ENCODE results near the gene TMEM117. TPM values are rescaled to one million over a fixed set of nuclear protein-coding genes. Genes with fewer than 3 reads are reported as not detected.

TMEM117 gene
- total RNA-seq, 2 donors from 2014 or later = 5.8 to 6.5 TPM

DNA sequence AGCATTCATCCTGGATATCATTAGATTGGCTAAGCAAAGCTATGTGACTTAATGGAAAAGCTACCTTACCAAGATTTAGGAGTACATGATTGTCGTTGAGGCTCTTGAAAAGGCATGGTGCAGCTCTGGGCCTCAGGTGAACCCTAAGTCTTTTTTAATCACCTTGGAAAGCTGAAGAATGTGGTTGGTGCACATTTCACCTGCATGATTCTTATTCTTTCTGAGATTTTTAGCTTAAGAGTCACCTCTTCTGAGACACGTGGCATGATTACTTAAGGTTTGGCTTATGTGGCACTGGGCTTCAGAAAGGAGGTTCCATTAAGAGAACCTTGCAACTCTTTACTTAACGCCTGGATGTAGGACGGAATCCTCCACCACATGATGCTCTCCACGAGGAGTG, 498.5 kb downstream of the TMEM117 start:
- no peak overlapping the region for H3K4me3 Mint-ChIP-seq
- no peak overlapping the region for H3K27ac Mint-ChIP-seq
- no peaks in the 10 kb centered on the region for H3K4me1 Mint-ChIP-seq
- H3K36me3 Mint-ChIP-seq (ENCODE audit: low read depth) = peaks cover 2% of the 10 kb centered on the region
- ATAC-seq (no peak), DNase-seq (no peak)
- no peaks in the 10 kb centered on the region for H3K27me3 Mint-ChIP-seq
- H3K9me3 ChIP-seq (ENCODE audit: control insufficient read depth, low read length, poor library complexity, severe bottlenecking) = no peaks in the 10 kb centered on the region

DNA sequence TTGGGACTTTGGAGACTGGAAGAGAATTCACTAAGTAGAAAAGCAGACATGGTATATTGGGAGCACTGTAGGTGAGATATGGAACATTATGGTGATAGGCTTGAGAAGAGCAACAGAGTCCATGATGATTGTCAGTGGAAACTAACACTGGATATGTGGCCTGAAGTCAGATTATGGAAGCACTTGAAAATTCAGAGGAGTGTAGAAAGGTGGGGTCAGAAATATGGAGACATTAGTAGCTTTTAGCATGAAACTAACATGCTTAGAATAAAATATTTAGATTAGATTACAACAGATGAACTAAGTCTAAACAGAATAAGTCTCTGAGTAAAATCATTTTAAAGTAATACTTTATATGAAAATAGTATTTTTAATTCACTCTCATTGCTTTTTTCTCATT, 499.1 kb downstream of the TMEM117 start:
- no peak overlapping the region for H3K27ac Mint-ChIP-seq
- H3K27me3 Mint-ChIP-seq = no peaks in the 10 kb centered on the region
- H3K4me1 Mint-ChIP-seq = no peaks in the 10 kb centered on the region
- H3K36me3 Mint-ChIP-seq (ENCODE audit: low read depth) = peaks cover 2% of the 10 kb centered on the region
- no peaks in the 10 kb centered on the region for H3K9me3 ChIP-seq (ENCODE audit: control insufficient read depth, low read length, poor library complexity, severe bottlenecking)
- ATAC-seq (no peak), DNase-seq (no peak)
- no peak overlapping the region for H3K4me3 Mint-ChIP-seq

- no peak overlapping the region for H3K4me3 Mint-ChIP-seq
- no peak overlapping the region for H3K27ac Mint-ChIP-seq
- DNase-seq = no peak
- peaks cover 2% of the 10 kb centered on the region for H3K36me3 Mint-ChIP-seq (ENCODE audit: low read depth)
- no peak for ATAC-seq
- no peaks in the 10 kb centered on the region for H3K9me3 ChIP-seq (ENCODE audit: control insufficient read depth, low read length, poor library complexity, severe bottlenecking)
- no peaks in the 10 kb centered on the region for H3K27me3 Mint-ChIP-seq
- H3K4me1 Mint-ChIP-seq = no peaks in the 10 kb centered on the region
Observed at GRCh38 chr12:44336577-44336976, 500.7 kb downstream of the TMEM117 start.

DNA sequence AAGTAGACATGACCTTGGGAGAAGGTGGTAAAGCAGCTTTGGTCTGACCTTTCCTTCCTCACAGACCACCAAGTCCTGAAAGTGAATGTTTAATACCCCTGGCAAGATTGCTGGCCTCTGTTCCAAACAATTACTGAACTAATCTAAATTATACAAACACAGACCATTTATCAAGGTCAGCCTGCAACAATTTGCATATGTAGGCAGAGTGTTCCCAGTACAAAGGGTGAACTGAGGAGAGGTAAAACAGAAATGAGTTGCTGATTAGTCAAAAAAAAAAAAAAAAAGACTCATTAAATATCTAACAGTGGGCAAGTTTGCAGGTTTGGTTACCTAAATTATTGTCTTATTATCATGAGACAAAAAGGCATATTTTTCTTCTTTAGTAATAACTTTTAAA, 506.5 kb downstream of the TMEM117 start:
- Mint-ChIP-seq H3K27me3 (no peaks in the 10 kb centered on the region), H3K4me3 (no peak overlapping the region), H3K27ac (no peak overlapping the region), H3K4me1 (no peaks in the 10 kb centered on the region), H3K36me3 (ENCODE audit: low read depth) (no peaks in the 10 kb centered on the region)
- DNase-seq (no peak), ATAC-seq (no peak)
- H3K9me3 ChIP-seq (ENCODE audit: control insufficient read depth, low read length, poor library complexity, severe bottlenecking) = no peaks in the 10 kb centered on the region

GRCh38 chr12:44347145-44347544, 511.3 kb downstream of the TMEM117 start:
- peak overlapping the region; percentile 0 for H3K27ac Mint-ChIP-seq
- DNase-seq = no peak
- ATAC-seq = no peak
- no peaks in the 10 kb centered on the region for H3K27me3 Mint-ChIP-seq
- H3K9me3 ChIP-seq (ENCODE audit: control insufficient read depth, low read length, poor library complexity, severe bottlenecking) = no peaks in the 10 kb centered on the region
- H3K36me3 Mint-ChIP-seq (ENCODE audit: low read depth) = no peaks in the 10 kb centered on the region
- H3K4me1 Mint-ChIP-seq = no peaks in the 10 kb centered on the region
- no peak overlapping the region for H3K4me3 Mint-ChIP-seq

- Mint-ChIP-seq H3K4me3 (no peak overlapping the region), H3K36me3 (ENCODE audit: low read depth) (no peaks in the 10 kb centered on the region), H3K27ac (no peak overlapping the region), H3K27me3 (no peaks in the 10 kb centered on the region), H3K4me1 (no peaks in the 10 kb centered on the region)
- ATAC-seq (no peak), DNase-seq (no peak)
- H3K9me3 ChIP-seq (ENCODE audit: control insufficient read depth, low read length, poor library complexity, severe bottlenecking) = no peaks in the 10 kb centered on the region
Observed at GRCh38 chr12:44357494-44357893, 521.6 kb downstream of the TMEM117 start.

DNA sequence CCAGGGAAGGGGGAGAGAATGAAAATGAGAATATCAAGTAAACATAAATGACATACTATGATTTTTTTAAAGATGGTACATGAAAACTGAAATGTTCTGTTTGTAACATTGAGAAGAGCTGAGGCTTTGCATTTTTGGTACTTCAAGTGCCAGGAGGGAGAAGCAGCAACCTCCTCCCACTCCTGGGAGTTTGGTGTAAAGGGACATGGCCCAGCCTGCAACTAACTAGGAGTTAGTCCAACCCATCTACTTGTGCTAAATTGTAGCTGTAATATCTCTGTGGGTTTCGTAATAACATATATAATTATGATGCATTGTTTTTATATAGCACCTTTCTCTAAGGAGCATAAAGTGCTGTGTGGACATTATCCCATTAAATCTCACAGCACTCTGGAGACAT, 522.8 kb downstream of the TMEM117 start:
- no peak overlapping the region for H3K4me3 Mint-ChIP-seq
- ATAC-seq = no peak
- H3K36me3 Mint-ChIP-seq (ENCODE audit: low read depth) = no peaks in the 10 kb centered on the region
- H3K9me3 ChIP-seq (ENCODE audit: control insufficient read depth, low read length, poor library complexity, severe bottlenecking) = no peaks in the 10 kb centered on the region
- H3K27me3 Mint-ChIP-seq = no peaks in the 10 kb centered on the region
- no peaks in the 10 kb centered on the region for H3K4me1 Mint-ChIP-seq
- DNase-seq = no peak
- H3K27ac Mint-ChIP-seq = no peak overlapping the region

DNA sequence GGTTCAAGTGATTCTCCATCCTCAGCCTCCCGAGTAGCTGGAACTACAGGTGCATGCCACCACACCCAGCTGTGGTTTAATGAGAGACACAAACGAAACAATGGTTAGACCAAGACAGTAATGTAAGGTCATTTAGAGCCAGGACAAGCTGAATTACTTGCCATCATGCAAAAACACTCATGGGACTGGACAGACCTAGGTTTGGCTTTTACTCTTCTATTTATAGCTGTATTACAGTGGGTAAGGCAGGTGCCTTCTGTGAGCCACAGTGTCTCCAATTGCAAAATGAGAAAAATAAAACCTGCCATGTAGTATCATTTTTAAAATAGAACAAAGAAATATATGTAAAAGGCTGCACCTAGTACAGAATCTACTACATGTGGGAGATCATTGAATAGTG, 527.1 kb downstream of the TMEM117 start:
- no peaks in the 10 kb centered on the region for H3K27me3 Mint-ChIP-seq
- ATAC-seq = no peak

GRCh38 chr12:44367136-44367535, 531.3 kb downstream of the TMEM117 start:
- Mint-ChIP-seq H3K27me3 (no peaks in the 10 kb centered on the region), H3K36me3 (ENCODE audit: low read depth) (no peaks in the 10 kb centered on the region), H3K4me1 (no peaks in the 10 kb centered on the region), H3K4me3 (no peak overlapping the region), H3K27ac (no peak overlapping the region)
- DNase-seq = no peak
- H3K9me3 ChIP-seq (ENCODE audit: control insufficient read depth, low read length, poor library complexity, severe bottlenecking) = no peaks in the 10 kb centered on the region
- no peak for ATAC-seq

More for the DNA sequence above, 527.1 kb downstream of the TMEM117 start:
- Mint-ChIP-seq H3K36me3 (ENCODE audit: low read depth) (no peaks in the 10 kb centered on the region), H3K4me1 (no peaks in the 10 kb centered on the region), H3K27ac (no peak overlapping the region), H3K4me3 (no peak overlapping the region)
- no peak for DNase-seq
- no peaks in the 10 kb centered on the region for H3K9me3 ChIP-seq (ENCODE audit: control insufficient read depth, low read length, poor library complexity, severe bottlenecking)

- no peaks in the 10 kb centered on the region for H3K27me3 Mint-ChIP-seq
- ATAC-seq (no peak), DNase-seq (no peak)
- H3K9me3 ChIP-seq (ENCODE audit: control insufficient read depth, low read length, poor library complexity, severe bottlenecking) = no peaks in the 10 kb centered on the region
- H3K36me3 Mint-ChIP-seq (ENCODE audit: low read depth) = no peaks in the 10 kb centered on the region
- no peaks in the 10 kb centered on the region for H3K4me1 Mint-ChIP-seq
- no peak overlapping the region for H3K27ac Mint-ChIP-seq
- no peak overlapping the region for H3K4me3 Mint-ChIP-seq
Observed at GRCh38 chr12:44367916-44368315, 532.0 kb downstream of the TMEM117 start.

GRCh38 chr12:44369998-44370397, 534.1 kb downstream of the TMEM117 start:
- DNase-seq = no peak
- Mint-ChIP-seq H3K4me3 (no peak overlapping the region), H3K36me3 (ENCODE audit: low read depth) (no peaks in the 10 kb centered on the region), H3K4me1 (no peaks in the 10 kb centered on the region), H3K27me3 (no peaks in the 10 kb centered on the region), H3K27ac (no peak overlapping the region)
- no peaks in the 10 kb centered on the region for H3K9me3 ChIP-seq (ENCODE audit: control insufficient read depth, low read length, poor library complexity, severe bottlenecking)
- ATAC-seq = no peak

GRCh38 chr12:44370982-44371381, 535.1 kb downstream of the TMEM117 start:
- no peak overlapping the region for H3K4me3 Mint-ChIP-seq
- no peaks in the 10 kb centered on the region for H3K27me3 Mint-ChIP-seq
- no peaks in the 10 kb centered on the region for H3K4me1 Mint-ChIP-seq
- H3K27ac Mint-ChIP-seq = no peak overlapping the region
- no peaks in the 10 kb centered on the region for H3K9me3 ChIP-seq (ENCODE audit: control insufficient read depth, low read length, poor library complexity, severe bottlenecking)
- ATAC-seq = no peak
- H3K36me3 Mint-ChIP-seq (ENCODE audit: low read depth) = no peaks in the 10 kb centered on the region
- DNase-seq = no peak

DNA sequence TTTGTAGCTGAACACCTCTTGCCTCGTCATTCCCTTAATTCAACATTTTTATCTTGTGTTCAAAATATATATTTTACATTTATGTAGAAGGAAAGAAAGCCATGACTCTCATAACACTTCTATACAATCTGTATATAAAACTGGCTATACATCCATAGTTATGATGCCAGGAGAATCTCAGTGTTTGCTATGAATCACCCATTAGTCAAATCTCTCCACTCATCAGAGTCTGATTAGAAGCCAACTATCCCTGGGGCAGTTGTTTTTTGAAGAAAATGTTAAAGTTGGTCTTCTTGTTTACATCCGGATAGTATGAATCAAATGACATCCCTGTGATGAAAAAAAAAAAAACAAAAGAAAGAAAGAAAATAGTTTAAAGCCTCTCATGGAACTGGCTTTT, 536.4 kb downstream of the TMEM117 start:
- no peaks in the 10 kb centered on the region for H3K27me3 Mint-ChIP-seq

DNA sequence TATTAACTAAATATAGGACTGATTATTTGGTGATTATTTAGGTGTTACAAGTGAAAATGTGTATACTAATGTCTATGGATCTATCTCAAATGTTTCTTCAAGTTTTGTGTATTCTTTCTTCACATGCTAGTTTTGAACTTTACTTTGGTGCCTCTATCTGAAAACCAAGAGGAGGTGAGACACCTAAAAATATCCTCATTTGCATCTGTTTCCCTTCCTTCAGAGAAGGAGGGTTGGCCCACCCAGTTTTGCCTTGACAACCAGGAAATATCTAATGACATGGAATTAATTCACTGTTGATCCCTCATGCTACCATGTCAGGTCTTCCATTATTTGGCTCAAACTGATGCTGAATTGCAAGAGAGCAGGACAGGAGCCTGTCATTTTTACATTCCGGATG, 539.8 kb downstream of the TMEM117 start:
- H3K4me1 Mint-ChIP-seq = no peaks in the 10 kb centered on the region
- H3K27me3 Mint-ChIP-seq = no peaks in the 10 kb centered on the region
- no peak for ATAC-seq
- H3K36me3 Mint-ChIP-seq (ENCODE audit: low read depth) = no peaks in the 10 kb centered on the region
- DNase-seq = no peak
- no peak overlapping the region for H3K27ac Mint-ChIP-seq
- H3K9me3 ChIP-seq (ENCODE audit: control insufficient read depth, low read length, poor library complexity, severe bottlenecking) = no peaks in the 10 kb centered on the region
- H3K4me3 Mint-ChIP-seq = no peak overlapping the region

More for the DNA sequence above, 536.4 kb downstream of the TMEM117 start:
- DNase-seq (no peak), ATAC-seq (no peak)
- H3K4me1 Mint-ChIP-seq = no peaks in the 10 kb centered on the region
- no peak overlapping the region for H3K27ac Mint-ChIP-seq
- H3K36me3 Mint-ChIP-seq (ENCODE audit: low read depth) = no peaks in the 10 kb centered on the region
- no peaks in the 10 kb centered on the region for H3K9me3 ChIP-seq (ENCODE audit: control insufficient read depth, low read length, poor library complexity, severe bottlenecking)
- no peak overlapping the region for H3K4me3 Mint-ChIP-seq
